HG03354 (cell line): ENCODE measurements around the gene NSA2.
"Not testable (repeated sequence)": the region's sequence is repeated elsewhere in the genome, so short reads cannot be mapped to it uniquely, and the experiment has no call there.

Source experiments
- ATAC-seq: cut with Tn5 transposase; IDR thresholded peaks from one replicate; pipeline ENCODE4 v1.9.1; 2021; ENCODE audit warnings: mild to moderate bottlenecking; ENCODE audit not compliant: unreplicated experiment, poor library complexity, severe bottlenecking

NSA2 gene

DNA sequence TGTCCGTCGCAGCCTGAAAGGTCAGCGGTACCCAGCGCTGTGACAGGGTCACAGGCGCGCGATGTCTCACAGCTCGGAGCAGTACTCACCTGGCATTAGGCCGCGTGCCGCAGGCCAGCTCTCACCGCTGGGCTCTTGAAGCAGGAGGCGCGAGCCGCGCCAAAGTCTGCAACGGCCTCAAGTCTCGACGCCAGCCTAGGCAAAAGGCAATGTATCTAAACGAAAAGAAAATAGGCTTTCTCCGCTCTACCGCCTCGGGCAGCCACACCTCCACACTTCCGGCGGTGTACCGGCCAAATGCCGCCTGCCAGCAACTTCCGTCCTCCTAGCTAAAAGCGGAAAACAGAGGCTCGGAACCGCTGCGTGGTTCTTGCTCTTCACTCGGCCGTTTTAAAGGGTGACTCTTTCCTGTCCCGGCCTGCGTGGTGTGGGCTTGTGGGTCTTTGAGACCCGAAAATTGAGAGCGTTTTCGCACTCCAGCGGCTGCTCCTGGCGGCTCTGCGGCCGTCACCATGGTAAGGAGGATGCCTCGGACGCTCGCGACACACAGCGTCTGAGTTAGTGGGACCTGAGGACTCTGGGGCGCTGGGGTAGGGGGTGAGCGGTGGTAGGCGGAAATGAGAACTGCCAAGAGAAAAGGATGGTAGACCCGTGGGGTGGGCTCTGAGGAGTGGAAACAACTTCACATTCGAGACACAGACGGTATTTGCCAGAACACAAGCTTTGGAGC lies at the start of gene NSA2, which contains the start of gene GFM2:
Gene NSA2 (plus strand): TSS at position 401 of the 730 bp plus-strand sequence. CDS start 112 bp downstream, at position 513.
Gene GFM2 (minus strand): TSS at position 269 of the 730 bp plus-strand sequence. CDS start 3,375 bp downstream, outside the sequence.
- peak; percentile 88 for ATAC-seq

DNA sequence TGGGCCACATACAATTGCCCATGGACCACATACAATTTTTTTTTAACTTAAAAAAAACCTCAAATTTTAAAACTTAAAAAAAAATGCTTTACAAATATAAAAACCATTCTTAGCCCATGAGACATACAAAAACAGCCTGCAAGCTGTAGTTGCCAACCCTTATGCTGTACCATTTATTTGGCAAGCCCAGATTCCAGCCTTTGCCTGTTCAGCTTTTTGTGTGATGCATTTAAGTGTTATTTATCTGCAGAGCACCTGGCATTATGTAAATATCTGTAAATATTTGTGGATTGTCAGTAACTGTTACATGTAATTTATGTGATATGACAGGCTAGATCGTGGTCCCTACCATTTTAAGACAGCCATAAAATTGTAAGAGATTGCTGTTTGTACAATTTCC lies 49.5 kb upstream of the NSA2 start:
- ATAC-seq, result no peak

DNA sequence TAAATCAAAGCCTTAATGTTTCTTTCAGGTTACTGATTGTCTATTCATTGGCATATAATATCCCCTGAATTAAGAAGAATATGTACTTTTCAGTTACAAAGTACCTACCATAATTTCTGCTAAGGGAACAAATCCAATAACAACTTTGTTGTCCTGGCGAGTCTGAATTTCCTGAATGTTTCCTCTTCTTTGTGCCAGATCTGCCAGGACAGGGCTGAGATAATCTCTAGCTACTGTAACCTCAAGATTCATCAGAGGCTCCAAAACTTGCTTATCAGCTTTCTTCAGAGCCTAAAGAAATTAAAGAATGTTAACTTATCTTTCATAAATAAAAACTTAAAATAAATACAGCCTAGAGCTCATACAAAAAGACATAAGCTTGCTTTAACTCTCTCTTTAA lies 44.8 kb upstream of the NSA2 start:
- no peak for ATAC-seq

DNA sequence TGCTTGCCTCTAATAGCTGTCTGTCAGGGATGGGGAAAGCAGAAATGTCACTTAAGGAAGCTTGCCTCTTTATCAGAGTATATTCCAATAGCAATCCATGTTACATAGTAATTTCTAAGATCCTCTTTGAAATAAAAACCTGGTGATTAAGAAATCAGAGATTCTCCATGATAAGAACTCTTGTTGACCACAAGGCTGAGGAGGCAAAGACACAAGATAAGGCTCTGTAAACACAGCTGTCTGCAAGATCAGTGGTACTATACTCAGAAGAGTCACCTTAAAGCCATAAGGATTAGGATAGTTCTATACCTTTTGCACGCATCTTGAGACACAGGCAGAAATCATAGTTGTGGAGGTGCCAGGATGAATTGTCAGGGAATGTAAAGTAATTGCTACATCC lies 41.7 kb upstream of the NSA2 start:
- no peak for ATAC-seq

DNA sequence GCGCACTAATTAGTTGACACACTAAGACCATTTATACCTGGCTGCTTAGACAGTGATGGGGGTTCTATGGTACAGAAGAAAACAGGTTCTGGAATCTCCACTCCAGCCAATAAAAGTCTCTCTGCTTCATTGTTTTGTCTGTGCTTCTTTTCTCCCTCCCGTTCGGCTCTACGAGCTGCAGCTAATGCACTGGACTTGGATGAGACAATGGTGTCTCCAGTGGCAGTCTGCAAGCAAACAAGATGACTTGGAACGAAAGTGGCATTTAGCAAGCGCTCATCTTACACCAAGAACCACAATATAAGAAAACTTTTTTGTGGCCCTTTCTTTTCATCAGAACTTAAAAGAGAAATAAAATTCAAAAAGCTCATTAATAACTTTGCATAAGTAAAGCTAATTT lies 30.3 kb upstream of the NSA2 start:
- ATAC-seq, result no peak

DNA sequence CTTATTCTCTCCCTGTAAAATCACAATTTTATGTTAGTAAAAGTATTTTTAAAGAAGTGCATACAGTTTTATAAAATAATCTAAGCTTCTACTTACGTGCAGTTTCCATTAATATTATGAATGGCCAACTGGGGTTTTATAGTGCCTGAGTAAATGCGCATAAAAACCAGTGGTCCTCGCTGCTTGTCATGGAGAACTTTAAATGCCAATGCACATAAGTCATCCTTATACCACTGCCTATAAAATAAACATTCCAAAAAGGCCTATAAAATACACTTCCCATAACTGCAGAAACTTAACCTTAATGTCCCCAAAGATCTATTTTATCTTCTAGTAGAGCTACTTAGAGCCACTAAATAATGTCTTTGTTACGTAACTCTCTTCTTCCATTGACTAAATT lies 28.6 kb upstream of the NSA2 start:
- ATAC-seq, result no peak

DNA sequence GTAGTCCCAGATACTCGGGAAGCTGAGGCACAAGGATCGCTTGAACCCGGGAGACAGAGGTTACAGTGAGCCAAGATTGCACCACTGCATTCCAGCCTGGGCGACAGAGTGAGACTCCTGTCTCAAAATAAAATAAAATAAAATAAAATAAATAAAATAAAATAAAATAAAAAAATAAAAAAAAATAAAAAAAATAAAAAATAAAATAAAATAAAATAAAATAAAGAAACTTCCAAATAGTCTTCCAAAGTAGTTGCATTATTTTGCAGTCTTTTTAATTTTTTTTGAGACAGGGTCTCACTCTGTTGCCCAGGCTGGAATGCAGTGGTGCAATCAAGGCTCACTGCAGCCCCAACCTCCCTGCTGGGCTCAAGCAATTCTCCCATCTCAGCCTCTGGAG lies 18.3 kb upstream of the NSA2 start:
- ATAC-seq, result not testable (repeated sequence)

DNA sequence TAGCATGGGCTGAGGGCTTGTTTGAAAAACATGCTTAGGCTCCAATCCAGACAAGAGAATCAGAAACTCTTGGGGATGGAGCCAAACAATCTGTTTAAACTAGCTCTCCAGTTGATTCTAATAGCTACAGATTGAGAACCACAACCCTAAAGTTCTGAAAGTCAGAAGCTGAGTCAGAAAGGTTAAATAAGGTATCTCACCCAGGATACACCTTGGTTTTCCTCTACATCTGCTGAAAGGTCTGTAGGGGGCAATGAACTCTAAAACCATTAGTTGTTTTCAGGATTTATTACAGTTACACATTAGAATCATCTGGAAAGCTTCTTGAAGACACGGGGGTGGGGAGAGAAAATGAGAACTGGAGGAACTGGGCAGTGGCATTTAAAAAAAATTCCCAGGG lies 5.8 kb upstream of the NSA2 start:
- ATAC-seq, result no peak

DNA sequence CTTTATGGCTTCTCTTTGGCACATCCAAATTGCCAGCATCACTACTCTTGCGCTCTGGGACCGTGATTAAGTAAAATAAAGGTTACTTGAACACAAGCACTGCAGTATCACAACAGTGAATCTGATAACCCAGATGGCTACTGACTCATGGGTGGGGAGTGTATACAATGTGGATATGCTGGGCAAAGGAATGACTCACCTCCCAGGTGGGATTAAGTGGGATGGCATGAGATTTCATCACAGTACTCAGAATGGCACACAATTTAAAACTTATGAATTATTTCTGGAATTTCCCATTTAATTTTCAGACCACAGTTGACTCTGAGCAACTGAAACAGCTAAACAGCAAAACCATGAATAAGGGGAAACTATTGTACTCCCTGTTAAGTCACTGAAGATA lies 4.5 kb upstream of the NSA2 start:
- ATAC-seq, result no peak

DNA sequence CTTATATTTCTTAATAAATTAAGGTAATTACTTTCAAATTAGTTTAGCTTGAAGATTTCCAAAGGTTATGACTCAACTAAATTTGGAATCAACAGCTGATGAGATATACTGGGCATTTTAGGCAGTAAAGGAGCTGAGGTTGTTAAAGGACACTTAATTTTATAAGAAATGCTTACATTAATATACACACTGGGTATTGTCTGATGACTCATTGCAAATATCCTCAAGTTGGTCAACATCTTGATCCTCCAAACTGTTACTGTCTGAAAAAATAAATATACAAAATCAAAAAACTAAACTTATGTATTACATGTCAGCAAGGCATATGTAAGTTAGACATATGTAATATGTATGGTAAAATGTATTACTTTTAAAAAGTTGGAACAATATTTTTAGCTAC lies 3.5 kb upstream of the NSA2 start:
- no peak for ATAC-seq

DNA sequence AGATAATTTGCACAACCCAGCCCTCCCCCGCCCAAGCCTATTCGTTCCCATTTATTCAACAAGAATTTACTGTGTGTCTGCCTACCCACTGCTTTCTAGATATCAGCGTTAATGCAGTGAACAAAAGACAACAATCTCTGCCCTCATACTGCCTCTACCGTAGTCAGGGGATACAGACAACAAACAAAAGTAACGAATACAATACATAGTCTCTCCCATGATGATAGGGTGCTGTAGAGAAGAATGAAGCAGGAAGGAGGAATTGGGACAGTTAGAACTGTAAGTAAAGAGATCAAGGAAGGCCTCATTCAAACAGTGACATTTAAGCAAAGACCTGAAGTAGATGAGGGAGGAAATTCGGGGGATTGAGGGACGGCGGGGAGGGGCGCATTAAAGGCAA lies 1.8 kb upstream of the NSA2 start:
- ATAC-seq, result no peak

DNA sequence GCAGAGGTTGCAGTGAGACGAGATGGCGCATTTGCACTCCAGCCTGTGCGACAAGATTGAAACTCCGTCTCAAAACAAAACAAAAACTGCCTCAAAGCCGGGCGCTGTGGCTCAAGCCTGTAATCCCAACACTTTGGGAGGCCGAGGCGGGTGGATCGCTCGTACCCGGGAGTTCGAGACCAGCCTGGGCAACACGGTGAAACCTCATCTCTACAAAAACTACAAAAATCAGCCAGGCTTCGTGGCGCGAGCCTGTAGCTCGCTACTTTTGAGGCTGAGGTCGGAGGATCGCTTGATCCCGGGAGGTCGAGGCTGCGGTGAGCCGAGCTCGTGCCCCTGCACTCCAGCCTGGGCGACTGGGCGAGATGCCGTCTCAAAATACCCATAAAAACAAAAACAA lies 1.1 kb upstream of the NSA2 start:
- no peak for ATAC-seq

DNA sequence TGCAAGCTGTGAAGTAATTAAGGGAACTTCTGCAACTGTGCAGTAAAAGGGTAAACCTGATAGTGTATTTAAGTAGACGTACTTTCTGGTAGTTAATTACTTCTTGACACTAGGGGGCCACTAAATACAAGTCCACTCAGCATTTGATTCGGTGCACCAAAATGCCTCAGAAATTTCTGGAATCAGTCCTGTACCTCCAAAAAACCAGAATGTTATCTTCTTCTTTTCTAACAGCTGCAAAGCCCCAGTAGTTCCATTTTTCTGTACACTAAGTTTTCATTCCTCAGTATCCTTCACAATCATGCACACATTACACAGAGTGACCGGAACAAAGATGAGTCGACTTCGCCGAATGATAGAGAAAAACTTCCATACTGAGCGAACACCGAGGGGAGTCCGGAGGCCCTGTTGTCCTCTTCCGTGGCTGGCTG lies 616 bp upstream of the NSA2 start:
- peak; percentile 57 for ATAC-seq

DNA sequence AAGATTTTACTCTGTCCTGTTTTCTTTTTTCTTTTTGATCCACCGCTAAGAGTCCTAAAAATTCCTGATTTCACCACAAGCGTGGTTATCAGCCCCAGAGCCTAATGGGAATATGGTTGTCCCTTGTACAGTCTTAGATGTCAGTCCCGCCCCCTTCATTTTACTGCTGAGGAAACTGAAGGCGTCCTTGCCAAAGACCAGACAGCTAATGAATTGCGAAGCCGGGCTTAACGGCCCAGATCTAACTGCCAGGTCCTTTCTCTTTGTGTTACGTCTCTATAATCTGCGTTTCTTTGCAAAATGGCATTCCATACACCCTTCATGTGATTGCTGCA lies 497 bp downstream of the NSA2 start:
- peak; percentile 18 for ATAC-seq

DNA sequence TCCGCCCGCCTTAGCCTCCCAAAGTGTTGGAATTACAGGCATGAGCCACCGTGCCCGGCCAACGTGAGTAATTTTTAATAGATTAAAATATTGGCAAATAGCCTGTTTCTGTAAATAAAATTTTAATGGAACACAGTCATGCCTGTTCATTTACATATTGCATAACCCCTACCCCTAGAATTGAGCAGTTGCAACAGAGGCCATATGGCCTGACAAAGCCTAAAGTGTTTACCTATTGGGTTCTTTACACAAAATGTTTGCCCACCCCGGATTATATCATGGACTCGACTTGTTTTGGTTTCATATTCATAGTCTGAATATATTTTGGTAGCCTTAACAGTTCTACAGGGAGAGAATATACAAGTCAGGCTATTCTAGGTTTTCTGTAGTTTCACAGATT lies 5.3 kb downstream of the NSA2 start:
- no peak for ATAC-seq

DNA sequence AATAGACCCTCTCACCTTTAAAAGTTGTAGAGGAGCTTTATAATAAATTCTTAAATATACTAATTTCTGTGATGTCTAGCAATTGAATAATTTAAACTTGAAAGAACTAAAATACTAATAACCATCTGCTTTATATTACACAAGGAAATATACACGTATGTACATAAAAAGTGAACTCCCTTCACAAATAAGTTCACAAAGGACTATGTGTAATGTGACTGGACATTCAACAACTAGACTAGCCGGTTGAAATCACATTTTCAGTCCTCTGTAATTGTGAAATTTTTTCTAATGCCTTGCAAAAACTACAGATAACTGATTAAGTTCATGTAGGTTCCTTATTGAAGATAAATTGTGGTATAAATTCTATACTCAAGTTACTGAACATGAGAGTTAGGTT lies 11.6 kb downstream of the NSA2 start:
- no peak for ATAC-seq

DNA sequence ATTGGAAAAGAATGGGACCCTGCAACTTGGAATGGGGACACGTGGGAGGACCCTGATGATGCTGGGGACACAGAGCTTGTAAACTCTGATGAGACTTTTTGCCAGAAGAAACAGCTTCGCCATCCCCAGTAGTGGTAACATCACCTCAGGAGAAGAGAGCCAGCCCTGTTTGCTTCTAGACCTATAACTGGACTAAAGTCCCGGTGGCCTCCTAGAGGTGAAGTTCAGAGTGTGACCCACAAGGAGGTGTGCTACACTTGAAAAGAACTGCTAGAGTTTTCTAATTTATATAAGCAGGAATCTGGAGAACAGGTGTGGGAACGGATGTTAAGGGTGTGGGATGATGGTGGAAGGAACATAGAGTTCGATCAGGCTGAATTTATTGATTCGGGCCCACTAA lies 19.8 kb downstream of the NSA2 start:
- no peak for ATAC-seq

DNA sequence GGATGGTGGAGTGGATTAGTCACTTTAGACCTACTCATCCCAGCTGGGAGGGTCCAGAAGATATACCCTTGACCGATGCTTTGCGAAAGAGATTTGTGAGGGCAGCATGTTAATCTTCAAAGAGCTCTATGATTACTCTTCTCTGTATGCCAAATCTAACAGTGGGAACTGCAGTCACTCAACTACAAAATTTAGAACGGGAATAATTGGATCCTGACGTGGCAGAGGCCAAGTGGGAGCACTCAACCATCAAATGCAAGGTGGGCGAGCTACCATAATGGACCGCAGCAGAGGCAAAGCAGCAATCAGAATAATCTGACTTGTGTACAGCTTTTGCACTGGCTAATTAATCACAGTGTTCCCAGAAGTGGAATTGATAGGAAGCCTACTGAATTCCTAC lies 20.4 kb downstream of the NSA2 start:
- no peak for ATAC-seq

DNA sequence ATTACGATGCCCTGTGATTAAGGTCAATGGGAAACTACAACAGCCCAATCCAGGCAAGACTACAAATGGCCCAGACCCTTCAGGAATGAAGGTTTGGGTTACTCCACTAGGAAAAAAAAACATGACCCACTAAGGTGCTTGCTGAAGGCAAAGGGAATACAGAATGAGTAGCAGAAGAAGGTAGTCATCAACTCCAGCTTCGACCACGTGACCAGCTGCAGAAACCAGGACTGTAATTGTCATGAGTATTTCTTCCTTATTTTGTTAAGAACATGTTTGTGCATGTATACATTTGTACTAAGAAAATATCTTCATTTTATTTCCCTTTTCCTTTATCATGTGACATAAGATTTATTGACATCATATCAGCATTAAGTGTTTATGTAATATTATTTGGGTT lies 24.6 kb downstream of the NSA2 start:
- ATAC-seq, result not testable (repeated sequence)

DNA sequence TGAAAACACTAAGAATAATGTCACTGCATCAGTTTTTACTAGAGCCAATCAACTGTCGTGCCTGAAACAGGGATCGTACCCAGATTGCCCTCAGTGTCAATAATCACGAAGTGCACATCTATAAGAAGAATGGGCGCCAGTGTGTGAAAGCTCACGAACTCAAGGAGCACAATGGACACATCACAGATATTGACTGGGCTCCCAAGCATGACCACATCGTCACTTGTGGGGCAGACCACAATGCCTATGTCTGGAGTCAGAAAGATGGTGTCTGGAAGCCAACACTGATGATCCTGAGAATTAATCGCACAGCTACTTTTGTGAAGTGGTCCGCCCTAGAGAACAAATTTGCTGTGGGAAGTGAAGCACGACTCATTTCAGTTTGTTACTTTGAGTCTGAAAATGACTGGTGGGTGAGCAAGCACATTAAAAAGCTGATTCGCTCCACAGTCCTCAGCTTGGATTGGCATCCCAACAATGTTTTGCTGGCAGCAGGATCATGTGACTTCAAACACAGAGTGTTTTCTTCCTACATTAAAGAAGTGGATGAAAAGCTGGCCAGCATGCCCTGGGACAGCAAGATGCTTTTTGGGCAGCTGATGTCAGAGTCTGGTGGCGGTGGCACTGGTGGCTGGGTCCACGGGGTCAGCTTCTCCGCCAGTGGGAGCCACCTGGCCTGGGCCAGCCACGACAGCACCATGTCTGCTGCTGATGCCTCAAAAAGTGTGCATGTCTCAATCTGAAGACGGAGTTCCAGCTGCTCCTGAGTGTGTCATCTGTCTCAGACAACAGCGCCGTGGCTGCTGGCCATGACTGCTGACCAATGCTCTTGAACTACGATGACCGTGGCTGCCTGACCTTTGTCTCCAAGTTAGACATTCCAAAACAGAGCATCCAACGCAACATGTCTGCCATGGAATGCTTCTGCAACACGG lies 32.2 kb downstream of the NSA2 start:
- no peak for ATAC-seq

DNA sequence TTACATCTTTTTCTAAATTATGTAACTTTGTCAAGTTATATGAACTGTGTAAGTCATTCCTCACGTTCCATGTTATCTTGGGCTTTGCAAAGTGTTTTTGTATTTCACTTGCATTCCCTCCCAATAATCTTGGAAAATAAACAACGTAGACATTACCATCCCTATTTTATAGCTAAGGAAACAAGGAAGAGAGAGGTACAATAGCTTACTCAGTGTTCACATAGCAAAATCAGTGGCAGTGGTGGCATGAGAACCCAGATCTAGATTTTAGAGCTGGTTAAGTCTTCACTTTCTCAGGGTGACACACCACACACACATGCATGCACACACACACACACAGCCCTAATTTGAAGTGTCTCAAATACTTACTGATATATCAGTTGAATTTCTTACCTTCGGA lies 34.1 kb downstream of the NSA2 start:
- ATAC-seq, result no peak
